Smooth muscle cell of bladder (primary cell): ENCODE data around the gene DYNLT4. TPM values are rescaled to one million over a fixed set of nuclear protein-coding genes. Genes with fewer than 3 reads are reported as not detected.

Experiments
- total RNA-seq: library from RNA; depleted of rRNA; stranded (reverse); fragments of >200 nt; gene quantifications from 2 replicates; pipeline ENCODE4 v1.2.3, GENCODE V29; 2014

DYNLT4 gene
- total RNA-seq, result not detected in 2 replicates

GRCh38 chr1:44806704-44807363 lies at the start of gene DYNLT4:
DYNLT4 (minus strand) TSS chr1:44807351; CDS start chr1:44806668, 683 bp downstream.

GRCh38 chr1:44842862-44843655 lies 35.9 kb upstream of the DYNLT4 start, which contains the start of gene PTCH2:
PTCH2 (minus strand) TSS chr1:44843253; CDS start chr1:44842932, 321 bp downstream.

GRCh38 chr1:44808063-44808937 lies 1.1 kb upstream of the DYNLT4 start, which contains the start of gene BTBD19:
BTBD19 (plus strand) TSS chr1:44808523; CDS start chr1:44808821, 298 bp downstream.

GRCh38 chr1:44799770-44800584 lies 7.2 kb downstream of the DYNLT4 start, which contains the start of gene PLK3:
PLK3 (plus strand) TSS chr1:44800377; CDS start chr1:44800464, 87 bp downstream.

GRCh38 chr1:44788120-44788860 lies 18.9 kb downstream of the DYNLT4 start, which contains the start of gene BEST4:
BEST4 (minus strand) TSS chr1:44788170; CDS start chr1:44787705, 465 bp downstream.

GRCh38 chr1:44775078-44775929 lies 31.8 kb downstream of the DYNLT4 start, which contains the start of gene RPS8:
RPS8 (plus strand) TSS chr1:44775540; CDS start chr1:44775597, 57 bp downstream.

Other genes starting within 250 kb of the DYNLT4 start
- gene TMEM53, start 132.9 kb downstream of the DYNLT4 start, total RNA-seq, result 3.6 and 4.9 TPM in 2 replicates
- gene ARMH1, start 132.6 kb downstream of the DYNLT4 start, total RNA-seq, result 0.71 and 0.83 TPM in 2 replicates
- gene RNU5D-1, start 76.2 kb downstream of the DYNLT4 start, total RNA-seq, result not detected in 2 replicates
- gene KIF2C, start 67.5 kb downstream of the DYNLT4 start, total RNA-seq, result 2.9 and 3.4 TPM in 2 replicates
- 1,727 and 1,738 TPM in 2 replicates for gene RPS8, start 31.8 kb downstream of the DYNLT4 start, total RNA-seq
- gene BEST4, start 19.2 kb downstream of the DYNLT4 start, total RNA-seq, result under 0.01 TPM in 1 of 2 replicates, not detected in the other
- gene PLK3, start 7.0 kb downstream of the DYNLT4 start, total RNA-seq, result 11.9 and 20.8 TPM in 2 replicates
- 4.3 and 8.3 TPM in 2 replicates for gene BTBD19, start 1.2 kb upstream of the DYNLT4 start, total RNA-seq
- gene PTCH2, start 35.9 kb upstream of the DYNLT4 start, total RNA-seq, result under 0.01 and 0.14 TPM in 2 replicates
- 32.9 TPM in 2 replicates for gene EIF2B3, start 179.2 kb upstream of the DYNLT4 start, total RNA-seq
- gene HECTD3, start 204.0 kb upstream of the DYNLT4 start, total RNA-seq, result 9.7 and 12.6 TPM in 2 replicates
- gene UROD, start 204.9 kb upstream of the DYNLT4 start, total RNA-seq, result 152 and 165 TPM in 2 replicates